GM12878 (cell line): ENCODE results near the gene CNPY2. TPM values are rescaled to one million over a fixed set of nuclear protein-coding genes. Genes with fewer than 3 reads are reported as not detected.

Experiments used
- ATAC-seq: fragments of 200-7000 bp; cut with Tn5 transposase; 3 replicates; pipeline ENCODE4 v1.9.1; 2020; ENCODE audit warnings: mild to moderate bottlenecking, moderate library complexity
- BruUV-seq: library from RNA; stranded (reverse); fragments of 400-500 nt; replicated peaks from 2 replicates; lab custom pipeline; 2021; lab: Mats Ljungman, UMichigan
- CTCF ChIA-PET: fragments of 300-600 bp; sonication (Branson Sonifier 250); formaldehyde crosslinking; extraction: SDS; loops from one replicate; lab custom pipeline; 2021; ENCODE audit warnings: inconsistent platforms; lab: Yijun Ruan, JAX
- POLR2A ChIA-PET: fragments of 350-600 bp; formaldehyde crosslinking; extraction: SDS; loops from one replicate; lab custom pipeline; 2021; ENCODE audit warnings: inconsistent platforms; lab: Charles Lee
- RAD21 ChIA-PET: fragments of 300-600 bp; sonication (Branson Sonifier 250); formaldehyde crosslinking; loops from one replicate; lab custom pipeline; 2023; ENCODE audit warnings: antibody characterized with exemption; ENCODE audit not compliant: unreplicated experiment; lab: Charles Lee
- SMC1A ChIA-PET: fragments of 300-600 bp; sonication (Branson Sonifier 250); formaldehyde crosslinking; loops from one replicate; lab custom pipeline; 2023; ENCODE audit not compliant: unreplicated experiment, uncharacterized antibody; lab: Charles Lee
- DNase-seq: peaks from one replicate; pipeline ENCODE4 v3.0.0-alpha.2; 2011; ENCODE audit warnings: low read depth, low spot score
- FAIRE-seq: peaks from 3 replicates; lab custom pipeline; 2011; peaks lifted over from hg19 to GRCh38; lab: Jason Lieb, UNC
- H2AFZ ChIP-seq: 2 replicates; pipeline ENCODE4 v1.6.0; 2011; ENCODE audit warnings: low read depth, low read length, control low read depth; ENCODE audit not compliant: control insufficient read depth
- H3K27ac ChIP-seq: 2 replicates; pipeline ENCODE4 v1.5.1; 2011; ENCODE audit warnings: control low read depth; ENCODE audit not compliant: control insufficient read depth, insufficient read depth
- H3K27me3 ChIP-seq, 2 experiments: replicated peaks in 1 of 2; 2 replicates each; pipeline versions ENCODE4 v1.6.0 to v1.6.1; 2011; ENCODE audit warnings: low read length in 1 of 2; ENCODE audit not compliant: control insufficient read depth in 2 of 2, insufficient read depth in 2 of 2
- H3K36me3 ChIP-seq, 2 experiments: 2 replicates each; pipeline ENCODE4 v1.5.1; 2011; ENCODE audit warnings: low read length in 1 of 2; ENCODE audit not compliant: control insufficient read depth in 2 of 2, insufficient read depth in 2 of 2
- H3K4me1 ChIP-seq: 2 replicates; pipeline ENCODE4 v1.6.1; 2011; ENCODE audit warnings: mild to moderate bottlenecking, low read length, moderate library complexity, mixed read lengths; ENCODE audit not compliant: control insufficient read depth, insufficient read depth
- H3K4me2 ChIP-seq: 2 replicates; pipeline ENCODE4 v1.6.0; 2011; ENCODE audit warnings: control low read depth; ENCODE audit not compliant: control insufficient read depth, insufficient read depth
- H3K4me3 ChIP-seq: fragments of 200-600 bp; sonication (generic); 2 replicates; pipeline ENCODE4 v1.5.1; 2016
- H3K79me2 ChIP-seq: 2 replicates; pipeline ENCODE4 v1.6.0; 2011; ENCODE audit warnings: low read length; ENCODE audit not compliant: control insufficient read depth, insufficient read depth
- H3K9ac ChIP-seq: 2 replicates; pipeline ENCODE4 v1.8.0; 2011; ENCODE audit warnings: low read length, control low read depth, mixed read lengths; ENCODE audit not compliant: control insufficient read depth, insufficient read depth
- H3K9me3 ChIP-seq: replicated peaks from 3 replicates; pipeline ENCODE4 v1.5.1; 2011; ENCODE audit warnings: mild to moderate bottlenecking, low read length; ENCODE audit not compliant: control insufficient read depth, insufficient read depth
- H4K20me1 ChIP-seq: 2 replicates; pipeline ENCODE4 v1.6.0; 2011; ENCODE audit not compliant: control insufficient read depth, insufficient read depth
- ASH2L ChIP-seq: fragments of 300-600, 200-600 bp; sonication (generic); IDR thresholded peaks from 2 replicates; pipeline ENCODE4 v1.6.1; 2017; ENCODE audit warnings: low read depth, mild to moderate bottlenecking, borderline replicate concordance
- BRCA1 ChIP-seq: IDR thresholded peaks from 2 replicates; pipeline ENCODE4 v1.6.1; 2011; ENCODE audit warnings: low read depth, low read length, improper control_type of control experiment
- CEBPB ChIP-seq, 2 experiments: fragments of 150-350 bp in 1 of 2; IDR thresholded peaks; 2 replicates each; pipeline ENCODE4 v1.6.1; 2012 to 2014; ENCODE audit warnings: low read depth in 2 of 2, low read length in 2 of 2, borderline replicate concordance in 1 of 2, inconsistent platforms in 1 of 2
- ETV6 ChIP-seq, 2 experiments: fragments of 450-650 bp in 1 of 2; IDR thresholded peaks in 1 of 2; conservative IDR thresholded peaks in 1 of 2; 2 replicates each; pipeline ENCODE4 v1.6.1; 2014; ENCODE audit warnings: antibody characterized with exemption in 1 of 2, borderline replicate concordance in 1 of 2, low read depth in 1 of 2, mild to moderate bottlenecking in 1 of 2, moderate library complexity in 1 of 2
- GATAD2B ChIP-seq: fragments of 450-650 bp; conservative IDR thresholded peaks from 2 replicates; pipeline ENCODE4 v1.6.1; 2017; ENCODE audit warnings: low read depth, mild to moderate bottlenecking, moderate library complexity
- HDAC2 ChIP-seq: fragments of 200-600 bp; sonication (generic); IDR thresholded peaks from 2 replicates; pipeline ENCODE4 v1.6.1; 2017
- IKZF2 ChIP-seq, 2 experiments: fragments of 450-650 bp; IDR thresholded peaks; 2 replicates each; pipeline ENCODE4 v1.6.1; 2017; ENCODE audit warnings: mild to moderate bottlenecking in 2 of 2, moderate library complexity in 2 of 2
- JUND ChIP-seq: IDR thresholded peaks from 2 replicates; pipeline ENCODE4 v1.6.1; 2012; ENCODE audit warnings: low read depth, mild to moderate bottlenecking, low read length, improper control_type of control experiment, moderate library complexity
- LARP7 ChIP-seq: fragments of 450-650 bp; IDR thresholded peaks from 2 replicates; pipeline ENCODE4 v1.6.1; 2017; ENCODE audit warnings: mild to moderate bottlenecking
- MEF2A ChIP-seq: IDR thresholded peaks from 2 replicates; pipeline ENCODE4 v1.6.1; 2011; ENCODE audit warnings: low read depth, mild to moderate bottlenecking, low read length, moderate library complexity; ENCODE audit not compliant: insufficient read depth
- SRF ChIP-seq, 2 experiments: IDR thresholded peaks; 2 replicates each; pipeline ENCODE4 v1.6.1; 2011; ENCODE audit warnings: low read depth in 2 of 2, low read length in 2 of 2, mild to moderate bottlenecking in 1 of 2, moderate library complexity in 1 of 2
- TCF7 ChIP-seq: IDR thresholded peaks from 2 replicates; pipeline ENCODE4 v1.6.1; 2014; ENCODE audit warnings: antibody characterized with exemption, borderline replicate concordance
- ZNF24 ChIP-seq: fragments of 450-650 bp; IDR thresholded peaks from 2 replicates; pipeline ENCODE4 v1.6.1; 2017; ENCODE audit warnings: antibody characterized with exemption, mild to moderate bottlenecking
- WGBS: methylation state at CpG from one replicate; pipeline ENCODE4 v1.1.6; 2016; ENCODE audit warnings: low lambda C conversion rate; ENCODE audit not compliant: insufficient replicate concordance, insufficient coverage; ENCODE audit errors: missing lambda C conversion rate; 5-methylcytosine and 5-hydroxymethylcytosine counted together
- in situ Hi-C: fragments of 300-500 bp; cut with MboI; formaldehyde crosslinking; loops from 9 replicates; pipeline ENCODE4 v1.14.3; 2018; ENCODE audit warnings: mixed read lengths
- intact Hi-C: fragments of 100-400 bp; cut with micrococcal nuclease; formaldehyde crosslinking; loops from one replicate; pipeline ENCODE4 v1.14.2; 2022; ENCODE audit not compliant: unreplicated experiment
- polyA plus RNA-seq, 11 experiments: library from polyadenylated mRNA; depleted of rRNA in 4 of 11; unstranded in 6 of 11; stranded (reverse) in 5 of 11; fragments of >200 nt; fragmentation: Nextera tagmentation in 4 of 11; fragmentation: Illumina TruSeq in 1 of 11; extraction: Ambion mirVana in 4 of 11; extraction: Trizol in 1 of 11; gene quantifications; 1 replicate in 1 of 11; 2 replicates in 10 of 11; pipeline versions ENCODE4 v1.2.1 to v1.2.3, GENCODE V29; 2011 to 2016; ENCODE audit warnings: inconsistent platforms in 2 of 11, missing spikeins in 2 of 11, low read depth in 1 of 11
- total RNA-seq, 4 experiments: library from RNA; depleted of rRNA in 3 of 4; stranded (reverse); fragments of >200 nt in 3 of 4; fragmentation: Illumina TruSeq in 1 of 4; extraction: Trizol in 1 of 4; gene quantifications; 2 replicates each; pipeline versions ENCODE4 v1.2.1 to v1.2.3, GENCODE V29; 2013 to 2021
- TF ChIP-seq, protein P1 (sequence below): fragments of 450-650 bp; formaldehyde crosslinking; IDR thresholded peaks from 2 replicates; pipeline ENCODE4 v1.4.0; 2020; ENCODE audit warnings: mild to moderate bottlenecking, moderate library complexity
- TF ChIP-seq, protein P2 (sequence below): fragments of 450-650 bp; IDR thresholded peaks from 2 replicates; pipeline ENCODE4 v1.6.1; 2017; ENCODE audit warnings: mild to moderate bottlenecking, moderate library complexity

CNPY2 gene
- total and polyA plus RNA-seq, 10 of the 15 experiments (the other 5 are each of a cell fraction or from before 2014, with no cell fraction given), result 25.0 to 276 (median 87.8) TPM

DNA sequence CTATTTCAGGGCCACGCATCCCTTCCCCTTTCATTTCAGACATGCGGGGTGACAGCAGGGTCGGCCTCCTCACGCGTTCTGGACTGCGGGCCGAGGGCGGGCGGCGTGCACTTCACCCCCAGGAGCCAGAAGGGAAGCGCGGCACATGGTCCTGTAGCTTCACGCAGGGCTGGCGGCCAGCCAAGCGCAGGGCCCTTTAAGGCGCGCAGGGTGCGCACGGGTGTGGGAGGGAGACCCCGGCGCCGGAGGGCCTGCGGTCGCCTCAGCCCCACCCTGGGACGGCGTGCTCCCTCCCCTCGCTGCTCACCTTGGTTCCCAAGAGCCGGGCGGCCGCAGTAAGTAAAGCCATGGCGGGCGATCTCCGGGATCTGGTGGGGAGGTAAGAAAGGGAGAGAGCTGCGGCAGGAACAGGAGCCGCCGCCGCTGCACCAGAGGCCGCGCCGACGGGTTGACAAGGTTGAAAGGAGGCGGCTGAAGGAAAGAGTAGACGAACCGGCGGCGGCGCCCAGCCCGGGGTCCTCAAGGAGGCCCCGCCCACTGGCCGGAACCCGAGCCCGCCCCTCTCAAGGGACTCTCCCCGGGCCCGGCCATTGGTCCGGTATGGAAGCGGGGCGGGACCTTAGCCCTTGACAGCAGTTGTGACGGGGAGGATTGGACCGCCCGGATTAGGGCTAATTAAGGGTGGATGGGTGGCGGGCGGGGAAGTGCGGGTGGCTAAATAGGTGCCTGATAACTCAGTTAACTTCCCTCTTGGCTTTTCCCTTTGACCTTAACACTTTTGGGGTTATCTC, 15.7 kb downstream of the CNPY2 start, which contains the start of gene CS:
CS (minus strand) TSS at position 478 of the 791 bp plus-strand sequence; CDS start at position 349, 129 bp downstream.
- Histone ChIP-seq H3K79me2 (peaks cover 44% of the 10 kb centered on the region), H3K4me3 (peak within 1 kb of the TSS; percentile 93), H3K27me3 (no peaks in the 10 kb centered on the region), H4K20me1 (no peaks in the 10 kb centered on the region), H3K9me3 (no peaks in the 10 kb centered on the region), H3K4me2 (peak within 1 kb of the TSS; percentile 88), H2AFZ (peak within 1 kb of the TSS; percentile 93), H3K27ac (peak within 1 kb of the TSS; percentile 85), H3K9ac (peak within 1 kb of the TSS; percentile 81), H3K36me3 (no peaks in the 10 kb centered on the region), H3K4me1 (peaks cover 32% of the 10 kb centered on the region)
- in situ Hi-C loops (no loop called here), intact Hi-C loops (loop anchor here (1.0 to 2.0 kb wide), 2 partner anchors 33 to 107 kb away; partner anchors contain the start of gene COQ10A)
- DNase-seq (peak; percentile 71), ATAC-seq (peak; percentile 95), FAIRE-seq (peak; percentile 94)
- ChIA-PET RAD21 (interaction anchor here (1.0 to 1.6 kb wide), 4 partner anchors 42 to 78 kb away, joined by 3 to 6 read pairs (median 4); partner anchors contain the start of genes ANKRD52, RNF41 and STAT2), CTCF (interaction anchor here (0.7 to 1.2 kb wide), 7 partner anchors 23 to 181 kb away, joined by 3 to 4 read pairs (median 3); partner anchors contain the start of gene PAN2), POLR2A (interaction anchor here (0.6 to 1.5 kb wide), 6 partner anchors 13 to 149 kb away, joined by 3 to 6 read pairs (median 4); partner anchors contain the start of genes PAN2 and STAT2), SMC1A (interaction anchor here (1.0 kb wide), 1 partner anchor 58 kb away, joined by 3 read pairs; no protein-coding TSS in a partner anchor)
- BruUV-seq, result no TSS peak
- WGBS, result 1% methylated on average over 52 of the region's 63 CpGs
- TF ChIP-seq, protein P1, sequence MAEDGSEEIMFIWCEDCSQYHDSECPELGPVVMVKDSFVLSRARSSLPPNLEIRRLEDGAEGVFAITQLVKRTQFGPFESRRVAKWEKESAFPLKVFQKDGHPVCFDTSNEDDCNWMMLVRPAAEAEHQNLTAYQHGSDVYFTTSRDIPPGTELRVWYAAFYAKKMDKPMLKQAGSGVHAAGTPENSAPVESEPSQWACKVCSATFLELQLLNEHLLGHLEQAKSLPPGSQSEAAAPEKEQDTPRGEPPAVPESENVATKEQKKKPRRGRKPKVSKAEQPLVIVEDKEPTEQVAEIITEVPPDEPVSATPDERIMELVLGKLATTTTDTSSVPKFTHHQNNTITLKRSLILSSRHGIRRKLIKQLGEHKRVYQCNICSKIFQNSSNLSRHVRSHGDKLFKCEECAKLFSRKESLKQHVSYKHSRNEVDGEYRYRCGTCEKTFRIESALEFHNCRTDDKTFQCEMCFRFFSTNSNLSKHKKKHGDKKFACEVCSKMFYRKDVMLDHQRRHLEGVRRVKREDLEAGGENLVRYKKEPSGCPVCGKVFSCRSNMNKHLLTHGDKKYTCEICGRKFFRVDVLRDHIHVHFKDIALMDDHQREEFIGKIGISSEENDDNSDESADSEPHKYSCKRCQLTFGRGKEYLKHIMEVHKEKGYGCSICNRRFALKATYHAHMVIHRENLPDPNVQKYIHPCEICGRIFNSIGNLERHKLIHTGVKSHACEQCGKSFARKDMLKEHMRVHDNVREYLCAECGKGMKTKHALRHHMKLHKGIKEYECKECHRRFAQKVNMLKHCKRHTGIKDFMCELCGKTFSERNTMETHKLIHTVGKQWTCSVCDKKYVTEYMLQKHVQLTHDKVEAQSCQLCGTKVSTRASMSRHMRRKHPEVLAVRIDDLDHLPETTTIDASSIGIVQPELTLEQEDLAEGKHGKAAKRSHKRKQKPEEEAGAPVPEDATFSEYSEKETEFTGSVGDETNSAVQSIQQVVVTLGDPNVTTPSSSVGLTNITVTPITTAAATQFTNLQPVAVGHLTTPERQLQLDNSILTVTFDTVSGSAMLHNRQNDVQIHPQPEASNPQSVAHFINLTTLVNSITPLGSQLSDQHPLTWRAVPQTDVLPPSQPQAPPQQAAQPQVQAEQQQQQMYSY (CRISPR knock-in tag), result no peak
- TF ChIP-seq TCF7 (no peak), JUND (no peak), ZNF24 (no peak), ASH2L (no peak), LARP7 (peak; percentile 94; the same call in 1 of the 2 replicates), GATAD2B (0 out of 2 replicates have a peak, but pooled peaks have one; percentile 77), CEBPB (IDR thresholded peaks at IDR 0.05; ENCODE audit: borderline replicate concordance in 1 of 2, low read depth in 2 of 2, low read length in 2 of 2) (no peak), MEF2A (0 out of 2 replicates have a peak, but pooled peaks have one; percentile 40), SRF (IDR thresholded peaks at IDR 0.05; ENCODE audit: low read depth in 2 of 2, low read length in 2 of 2) (peak; percentile 90 to 95), IKZF2 (IDR thresholded peaks at IDR 0.05) (no peak), HDAC2 (no peak), BRCA1 (no peak), ETV6 (conservative IDR thresholded peaks at IDR 0.05 in 1 of 2, IDR thresholded peaks at IDR 0.05 in 1 of 2; ENCODE audit: borderline replicate concordance in 1 of 2, low read depth in 1 of 2) (no peak)
- TF ChIP-seq, protein P2, sequence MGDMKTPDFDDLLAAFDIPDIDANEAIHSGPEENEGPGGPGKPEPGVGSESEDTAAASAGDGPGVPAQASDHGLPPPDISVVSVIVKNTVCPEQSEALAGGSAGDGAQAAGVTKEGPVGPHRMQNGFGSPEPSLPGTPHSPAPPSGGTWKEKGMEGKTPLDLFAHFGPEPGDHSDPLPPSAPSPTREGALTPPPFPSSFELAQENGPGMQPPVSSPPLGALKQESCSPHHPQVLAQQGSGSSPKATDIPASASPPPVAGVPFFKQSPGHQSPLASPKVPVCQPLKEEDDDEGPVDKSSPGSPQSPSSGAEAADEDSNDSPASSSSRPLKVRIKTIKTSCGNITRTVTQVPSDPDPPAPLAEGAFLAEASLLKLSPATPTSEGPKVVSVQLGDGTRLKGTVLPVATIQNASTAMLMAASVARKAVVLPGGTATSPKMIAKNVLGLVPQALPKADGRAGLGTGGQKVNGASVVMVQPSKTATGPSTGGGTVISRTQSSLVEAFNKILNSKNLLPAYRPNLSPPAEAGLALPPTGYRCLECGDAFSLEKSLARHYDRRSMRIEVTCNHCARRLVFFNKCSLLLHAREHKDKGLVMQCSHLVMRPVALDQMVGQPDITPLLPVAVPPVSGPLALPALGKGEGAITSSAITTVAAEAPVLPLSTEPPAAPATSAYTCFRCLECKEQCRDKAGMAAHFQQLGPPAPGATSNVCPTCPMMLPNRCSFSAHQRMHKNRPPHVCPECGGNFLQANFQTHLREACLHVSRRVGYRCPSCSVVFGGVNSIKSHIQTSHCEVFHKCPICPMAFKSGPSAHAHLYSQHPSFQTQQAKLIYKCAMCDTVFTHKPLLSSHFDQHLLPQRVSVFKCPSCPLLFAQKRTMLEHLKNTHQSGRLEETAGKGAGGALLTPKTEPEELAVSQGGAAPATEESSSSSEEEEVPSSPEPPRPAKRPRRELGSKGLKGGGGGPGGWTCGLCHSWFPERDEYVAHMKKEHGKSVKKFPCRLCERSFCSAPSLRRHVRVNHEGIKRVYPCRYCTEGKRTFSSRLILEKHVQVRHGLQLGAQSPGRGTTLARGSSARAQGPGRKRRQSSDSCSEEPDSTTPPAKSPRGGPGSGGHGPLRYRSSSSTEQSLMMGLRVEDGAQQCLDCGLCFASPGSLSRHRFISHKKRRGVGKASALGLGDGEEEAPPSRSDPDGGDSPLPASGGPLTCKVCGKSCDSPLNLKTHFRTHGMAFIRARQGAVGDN, result no peak; the same call in 1 of the 2 replicates
